ENCODE results near the gene NPIPB12. TPM values are rescaled to one million over a fixed set of nuclear protein-coding genes. Genes with fewer than 3 reads are reported as not detected.
"Not testable (repeated sequence)": the region's sequence is repeated elsewhere in the genome, so short reads cannot be mapped to it uniquely, and the experiment has no call there.

The NPIPB12 gene
- polyA plus RNA-seq, 2 donors = 23.2 to 67.5 TPM

- H3K4me1 ChIP-seq (ENCODE audit: control insufficient read depth in 2 of 2, insufficient read depth in 2 of 2, low read length in 1 of 2); H3K27ac ChIP-seq (ENCODE audit: low read depth in 2 of 2, low read length in 1 of 2); H3K27me3 ChIP-seq (ENCODE audit: control insufficient read depth in 1 of 2, insufficient read depth in 2 of 2, low read length in 2 of 2); H3K4me3 ChIP-seq (ENCODE audit: low read depth in 1 of 2, low read length in 2 of 2); H3K9me3 ChIP-seq (ENCODE audit: control insufficient read depth in 2 of 2, insufficient read depth in 1 of 2, low read depth in 1 of 2, low read length in 1 of 2); H3K36me3 ChIP-seq (ENCODE audit: control insufficient read depth in 2 of 2, insufficient read depth in 2 of 2, low read length in 1 of 2): not testable (repeated sequence)
- no CpG with 5 or more reads among the region's 13 CpGs for WGBS, 2 donors
Measured at GRCh38 chr16:29459706-29460646, 46.2 kb downstream of the NPIPB12 start, which contains the start of gene SULT1A4. SULT1A4 (plus strand) TSS chr16:29459913; CDS start chr16:29461386, 1,473 bp downstream.

- not testable (repeated sequence) for H3K27me3 ChIP-seq (ENCODE audit: control insufficient read depth in 1 of 2, insufficient read depth in 2 of 2, low read length in 2 of 2); H3K4me3 ChIP-seq (ENCODE audit: low read depth in 1 of 2, low read length in 2 of 2); H3K27ac ChIP-seq (ENCODE audit: low read depth in 2 of 2, low read length in 1 of 2); H3K4me1 ChIP-seq (ENCODE audit: control insufficient read depth in 2 of 2, insufficient read depth in 2 of 2, low read length in 1 of 2); H3K36me3 ChIP-seq (ENCODE audit: control insufficient read depth in 2 of 2, insufficient read depth in 2 of 2, low read length in 1 of 2); H3K9me3 ChIP-seq (ENCODE audit: control insufficient read depth in 2 of 2, insufficient read depth in 1 of 2, low read depth in 1 of 2, low read length in 1 of 2)
- 78 to 96% methylated on average over 1 of the region's 2 CpGs for WGBS, 2 donors
Measured at GRCh38 chr16:29457660-29458059, 48.5 kb downstream of the NPIPB12 start.

- not testable (repeated sequence) for H3K27me3 ChIP-seq (ENCODE audit: control insufficient read depth in 1 of 2, insufficient read depth in 2 of 2, low read length in 2 of 2); H3K4me3 ChIP-seq (ENCODE audit: low read depth in 1 of 2, low read length in 2 of 2); H3K36me3 ChIP-seq (ENCODE audit: control insufficient read depth in 2 of 2, insufficient read depth in 2 of 2, low read length in 1 of 2); H3K4me1 ChIP-seq (ENCODE audit: control insufficient read depth in 2 of 2, insufficient read depth in 2 of 2, low read length in 1 of 2); H3K9me3 ChIP-seq (ENCODE audit: control insufficient read depth in 2 of 2, insufficient read depth in 1 of 2, low read depth in 1 of 2, low read length in 1 of 2); H3K27ac ChIP-seq (ENCODE audit: low read depth in 2 of 2, low read length in 1 of 2)
- no CpG with 5 or more reads among the region's 29 CpGs for WGBS, 2 donors
Measured at GRCh38 chr16:29454828-29455227, 51.4 kb downstream of the NPIPB12 start.

- H3K27ac ChIP-seq (ENCODE audit: low read depth in 2 of 2, low read length in 1 of 2); H3K4me1 ChIP-seq (ENCODE audit: control insufficient read depth in 2 of 2, insufficient read depth in 2 of 2, low read length in 1 of 2): not testable (repeated sequence)
- no CpG with 5 or more reads among the region's 33 CpGs for WGBS, 2 donors
Measured at GRCh38 chr16:29454269-29454668, 51.9 kb downstream of the NPIPB12 start, which contains the start of the genes BOLA2 and SLX1B. BOLA2 (minus strand) TSS chr16:29454351; CDS start chr16:29454253, 98 bp downstream. SLX1B (plus strand) TSS chr16:29454533.

GRCh38 chr16:29453754-29454153 lies 52.5 kb downstream of the NPIPB12 start:
- H3K27ac ChIP-seq (ENCODE audit: low read depth in 2 of 2, low read length in 1 of 2); H3K27me3 ChIP-seq (ENCODE audit: control insufficient read depth in 1 of 2, insufficient read depth in 2 of 2, low read length in 2 of 2); H3K36me3 ChIP-seq (ENCODE audit: control insufficient read depth in 2 of 2, insufficient read depth in 2 of 2, low read length in 1 of 2); H3K4me1 ChIP-seq (ENCODE audit: control insufficient read depth in 2 of 2, insufficient read depth in 2 of 2, low read length in 1 of 2); H3K9me3 ChIP-seq (ENCODE audit: control insufficient read depth in 2 of 2, insufficient read depth in 1 of 2, low read depth in 1 of 2, low read length in 1 of 2); H3K4me3 ChIP-seq (ENCODE audit: low read depth in 1 of 2, low read length in 2 of 2): not testable (repeated sequence)
- no CpG with 5 or more reads among the region's 21 CpGs for whole genome bisulfite sequencing, 2 donors

More at GRCh38 chr16:29454269-29454668, 51.9 kb downstream of the NPIPB12 start, which contains the start of the genes BOLA2 and SLX1B:
- H3K36me3 ChIP-seq (ENCODE audit: control insufficient read depth in 2 of 2, insufficient read depth in 2 of 2, low read length in 1 of 2); H3K4me3 ChIP-seq (ENCODE audit: low read depth in 1 of 2, low read length in 2 of 2); H3K27me3 ChIP-seq (ENCODE audit: control insufficient read depth in 1 of 2, insufficient read depth in 2 of 2, low read length in 2 of 2); H3K9me3 ChIP-seq (ENCODE audit: control insufficient read depth in 2 of 2, insufficient read depth in 1 of 2, low read depth in 1 of 2, low read length in 1 of 2): not testable (repeated sequence)

Other genes with a start within 250 kb of the NPIPB12 start
- gene NPIPB11, start 99.7 kb downstream of the NPIPB12 start, polyA plus RNA-seq = 1 to 10 TPM in 1 of 2 donors, under 1 TPM in 1; 0.68 to 3.4 TPM
- gene BOLA2, start 52.1 kb downstream of the NPIPB12 start, polyA plus RNA-seq = 10 to 100 TPM; 18.8 to 26.0 TPM
- 10 to 100 TPM; 16.4 to 19.0 TPM for gene SLX1B, start 51.9 kb downstream of the NPIPB12 start, polyA plus RNA-seq
- gene SULT1A4, start 46.5 kb downstream of the NPIPB12 start, polyA plus RNA-seq = 1 to 10 TPM; 5.7 to 6.6 TPM
- 1 to 10 TPM; 1.1 to 1.5 TPM for gene SPN, start 156.8 kb upstream of the NPIPB12 start, polyA plus RNA-seq
- under 1 TPM; 0.28 to 0.56 TPM for gene QPRT, start 172.8 kb upstream of the NPIPB12 start, polyA plus RNA-seq
- under 1 TPM; 0.33 to 0.55 TPM for gene C16orf54, start 239.6 kb upstream of the NPIPB12 start, polyA plus RNA-seq

All from esophagus (tissue), 2 donors.